Ovary (tissue), 9 donors: ENCODE data around the gene BACH2. TPM values are rescaled to one million over a fixed set of nuclear protein-coding genes. Genes with fewer than 3 reads are reported as not detected.
"Not testable (repeated sequence)": the region's sequence is repeated elsewhere in the genome, so short reads cannot be mapped to it uniquely, and the experiment has no call there.

ENCODE experiments used
- DNase-seq, 5 donors: peaks; one replicate each; pipeline ENCODE4 v3.0.0-alpha.2; 2019 to 2020
- H3K27ac ChIP-seq, 2 donors: fragments of 200-600 bp; one replicate each; pipeline versions ENCODE4 v1.5.1 to v1.8.0; 2019 to 2022
- H3K27me3 ChIP-seq: fragments of 200-600 bp; one replicate; pipeline ENCODE4 v1.8.0; 2022
- H3K36me3 ChIP-seq: fragments of 200-600 bp; sonication (generic); one replicate; pipeline ENCODE4 v1.5.1; 2019
- H3K4me1 ChIP-seq: one replicate; pipeline ENCODE4 v1.8.1; 2013; ENCODE audit warnings: mild to moderate bottlenecking, moderate library complexity; ENCODE audit not compliant: insufficient read depth
- H3K4me3 ChIP-seq: fragments of 200-600 bp; sonication (generic); one replicate; pipeline ENCODE4 v1.5.1; 2017
- H3K9me3 ChIP-seq, 2 donors: fragments of 200-600 bp in 1 of 2; sonication (generic) in 1 of 2; one replicate each; pipeline versions ENCODE4 v1.5.1 to v1.8.1; 2013 to 2019; ENCODE audit warnings: mild to moderate bottlenecking in 1 of 2, moderate library complexity in 1 of 2
- EP300 ChIP-seq: sonication (generic); formaldehyde crosslinking; IDR thresholded peaks from one replicate; pipeline ENCODE4 v1.6.1; 2017; ENCODE audit warnings: antibody characterized with exemption
- POLR2A ChIP-seq: fragments of 450-650 bp; IDR thresholded peaks from one replicate; pipeline ENCODE4 v1.6.1; 2017; ENCODE audit warnings: antibody characterized with exemption, mild to moderate bottlenecking, moderate library complexity
- WGBS, 3 donors: extraction: QIAGEN DNeasy Blood & Tissue Kit in 1 of 3; methylation state at CpG; one replicate each; pipeline versions ENCODE4 v1.1.5 to v1.1.7; 2013 to 2017; 5-methylcytosine and 5-hydroxymethylcytosine counted together
- intact Hi-C, 4 donors: fragments of 100-400 bp; cut with DNase I; formaldehyde crosslinking; loops; one replicate each; pipeline versions ENCODE4 v1.11.0 to v1.15.1; 2022 to 2023
- polyA plus RNA-seq, 2 donors: library from polyadenylated mRNA; stranded (reverse); fragments of 200-250 nt in 1 of 2; fragments of 350-450 nt in 1 of 2; fragmentation: Illumina TruSeq in 1 of 2; extraction: RNeasy Lipid Tissue Mini Kit (QIAGEN cat#74804) in 1 of 2; gene quantifications; one replicate each; pipeline ENCODE4 v1.2.3, GENCODE V29; 2013 to 2014
- total RNA-seq, 7 donors: library from RNA; depleted of rRNA in 2 of 7; stranded (reverse); fragments of >200 nt in 2 of 7; fragmentation: NEBNext Ultra II Directional in 3 of 7; extraction: Animal tissue kit (Norgen Biotek cat#: 25700) in 3 of 7; gene quantifications; one replicate each; pipeline versions ENCODE4 v1.1.0 to v1.2.4, GENCODE V29; 2016 to 2023
- TF ChIP-seq, protein P1 (sequence below), 3 donors: fragments of 450-650 bp in 2 of 3; fragments of 200-600 bp in 1 of 3; IDR thresholded peaks; one replicate each; pipeline versions ENCODE4 v1.5.1 to v1.8.0; 2016 to 2022; ENCODE audit warnings: antibody characterized with exemption in 3 of 3, mild to moderate bottlenecking in 1 of 3
- donor health status: DM: no; HTN: no; CAD: no; lungs with moderate emphysema.
- donor health status: DM: no; HTN: no; CAD: no.
- donor health status: Bipolar disorder and iron deficiency.
- donor health status: DM: yes; HTN: yes; CAD: no.
- donor health status: DM: no; HTN: no; CAD: no.
- donor health status: DM: yes; HTN: yes; CAD: no.

Gene BACH2
- total and polyA plus RNA-seq, 9 donors: 2.6 to 19.2 (median 10.5) TPM

DNA sequence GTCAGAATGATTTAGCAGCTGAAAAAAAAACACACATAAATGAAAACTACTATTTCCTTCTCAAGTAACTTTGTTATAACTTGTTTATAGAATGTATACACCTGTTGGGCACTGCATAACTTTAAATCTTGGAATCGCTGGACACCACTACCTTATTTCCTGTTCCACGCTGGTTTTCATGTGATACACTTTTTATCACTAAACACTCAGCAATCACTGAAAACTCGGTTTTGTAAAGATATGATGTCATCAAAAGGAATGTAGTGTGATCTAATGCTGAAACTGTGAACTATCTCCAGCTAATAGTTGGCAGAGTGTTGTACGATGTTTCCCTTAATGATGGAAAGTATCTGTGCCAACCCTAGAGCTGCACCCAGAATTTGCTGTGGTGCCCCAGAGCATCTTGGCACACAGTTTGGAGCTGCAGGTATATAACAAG is 127.9 kb downstream of the BACH2 start:
- Histone ChIP-seq H3K4me3 (no peak overlapping the region), H3K4me1 (peaks cover 3% of the 10 kb centered on the region), H3K27ac (no peak overlapping the region), H3K27me3 (no peaks in the 10 kb centered on the region), H3K36me3 (no peaks in the 10 kb centered on the region), H3K9me3 (no peaks in the 10 kb centered on the region)
- WGBS, 3 donors: 30 to 37% (median 34%) methylated on average over 4 of the region's 4 CpGs
- TF ChIP-seq POLR2A (no peak), EP300 (no peak)
- TF ChIP-seq, protein P1, sequence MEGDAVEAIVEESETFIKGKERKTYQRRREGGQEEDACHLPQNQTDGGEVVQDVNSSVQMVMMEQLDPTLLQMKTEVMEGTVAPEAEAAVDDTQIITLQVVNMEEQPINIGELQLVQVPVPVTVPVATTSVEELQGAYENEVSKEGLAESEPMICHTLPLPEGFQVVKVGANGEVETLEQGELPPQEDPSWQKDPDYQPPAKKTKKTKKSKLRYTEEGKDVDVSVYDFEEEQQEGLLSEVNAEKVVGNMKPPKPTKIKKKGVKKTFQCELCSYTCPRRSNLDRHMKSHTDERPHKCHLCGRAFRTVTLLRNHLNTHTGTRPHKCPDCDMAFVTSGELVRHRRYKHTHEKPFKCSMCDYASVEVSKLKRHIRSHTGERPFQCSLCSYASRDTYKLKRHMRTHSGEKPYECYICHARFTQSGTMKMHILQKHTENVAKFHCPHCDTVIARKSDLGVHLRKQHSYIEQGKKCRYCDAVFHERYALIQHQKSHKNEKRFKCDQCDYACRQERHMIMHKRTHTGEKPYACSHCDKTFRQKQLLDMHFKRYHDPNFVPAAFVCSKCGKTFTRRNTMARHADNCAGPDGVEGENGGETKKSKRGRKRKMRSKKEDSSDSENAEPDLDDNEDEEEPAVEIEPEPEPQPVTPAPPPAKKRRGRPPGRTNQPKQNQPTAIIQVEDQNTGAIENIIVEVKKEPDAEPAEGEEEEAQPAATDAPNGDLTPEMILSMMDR (IDR thresholded peaks at IDR 0.05): no peak
- intact Hi-C loops: no loop called here
- DNase-seq: no peak

DNA sequence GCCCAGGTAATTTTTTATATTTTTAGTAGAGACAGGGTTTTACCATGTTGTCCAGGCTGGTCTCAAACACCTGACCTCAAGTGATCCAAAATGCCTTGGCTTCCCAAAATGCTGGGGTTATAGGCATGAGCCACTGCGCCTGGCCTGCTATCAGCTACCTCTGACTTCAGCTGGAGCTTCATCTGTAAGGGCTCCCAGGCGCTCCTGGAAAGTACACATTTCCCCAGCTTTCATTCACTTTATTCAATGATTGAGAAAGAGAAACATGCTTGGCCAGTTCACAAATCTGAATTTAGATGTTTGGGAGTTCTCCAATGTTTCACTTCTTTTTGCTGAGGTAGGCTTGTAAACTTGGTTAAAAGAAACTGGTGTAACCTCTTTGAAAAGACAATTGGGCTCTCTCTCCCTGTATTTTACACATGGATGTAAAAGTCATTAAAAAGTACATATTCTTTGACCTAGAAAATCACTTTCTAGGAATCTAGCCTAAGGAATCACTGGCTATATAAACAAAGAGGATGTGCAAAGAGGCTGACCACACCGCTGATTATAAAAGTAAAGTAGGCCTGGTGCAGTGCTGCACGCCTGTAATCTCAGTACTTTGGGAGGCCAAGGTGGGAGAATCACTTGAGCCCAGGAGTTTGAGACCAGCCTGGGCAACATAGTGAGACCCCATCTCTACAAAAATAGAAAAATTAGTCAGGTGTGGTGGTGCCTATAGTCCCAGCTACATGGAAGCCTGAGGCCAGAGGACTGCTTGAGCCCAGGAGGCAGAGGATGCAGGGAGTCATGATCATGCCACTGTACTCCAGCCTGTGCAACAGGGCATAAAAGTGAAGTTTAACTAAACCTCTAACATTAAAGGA is 128.9 kb downstream of the BACH2 start:
- no peaks in the 10 kb centered on the region for H3K36me3 ChIP-seq
- no peaks in the 10 kb centered on the region for H3K27me3 ChIP-seq
- WGBS, 3 donors: 95 to 97% (median 97%) methylated on average over 4 of the region's 4 CpGs
- intact Hi-C loops: no loop called here
- H3K9me3 ChIP-seq: no peaks in the 10 kb centered on the region
- DNase-seq: no peak
- H3K27ac ChIP-seq: no peak overlapping the region
- peaks cover 3% of the 10 kb centered on the region for H3K4me1 ChIP-seq
- H3K4me3 ChIP-seq: no peak overlapping the region
- TF ChIP-seq, protein P1 (IDR thresholded peaks at IDR 0.05): no peak
- TF ChIP-seq POLR2A: no peak
- no peak for TF ChIP-seq EP300

DNA sequence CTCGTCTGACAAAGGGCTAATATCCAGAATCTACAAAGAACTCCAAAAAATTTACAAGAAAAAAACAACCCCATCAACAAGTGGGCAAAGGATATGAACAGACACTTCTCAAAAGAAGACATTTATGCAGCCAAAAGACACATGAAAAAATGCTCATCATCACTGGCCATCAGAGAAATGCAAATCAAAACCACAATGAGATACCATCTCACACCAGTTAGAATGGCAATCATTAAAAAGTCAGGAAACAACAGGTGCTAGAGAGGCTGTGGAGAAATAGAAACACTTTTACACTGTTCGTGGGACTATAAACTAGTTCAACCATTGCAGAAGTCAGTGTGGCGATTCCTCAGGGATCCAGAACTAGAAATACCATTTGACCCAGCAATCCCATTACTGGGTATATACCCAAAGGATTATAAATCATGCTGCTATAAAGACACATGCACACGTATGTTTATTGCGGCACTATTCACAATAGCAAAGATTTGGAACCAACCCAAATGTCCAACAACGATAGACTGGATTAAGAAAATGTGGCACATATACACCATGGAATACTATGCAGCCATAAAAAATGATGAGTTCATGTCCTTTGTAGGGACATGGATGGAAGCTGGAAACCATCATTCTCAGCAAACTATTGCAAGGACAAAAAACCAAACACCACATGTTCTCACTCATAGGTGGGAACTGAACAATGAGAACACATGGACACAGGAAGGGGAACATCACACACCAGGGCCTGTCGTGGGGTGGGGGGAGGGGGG is 130.3 kb downstream of the BACH2 start:
- H3K9me3 ChIP-seq, DNase-seq, H3K27me3 ChIP-seq, H3K27ac ChIP-seq, intact Hi-C loops, H3K4me3 ChIP-seq, H3K36me3 ChIP-seq, H3K4me1 ChIP-seq: not testable (repeated sequence)
- WGBS, 3 donors: 94 to 97% (median 95%) methylated on average over 7 of the region's 7 CpGs

DNA sequence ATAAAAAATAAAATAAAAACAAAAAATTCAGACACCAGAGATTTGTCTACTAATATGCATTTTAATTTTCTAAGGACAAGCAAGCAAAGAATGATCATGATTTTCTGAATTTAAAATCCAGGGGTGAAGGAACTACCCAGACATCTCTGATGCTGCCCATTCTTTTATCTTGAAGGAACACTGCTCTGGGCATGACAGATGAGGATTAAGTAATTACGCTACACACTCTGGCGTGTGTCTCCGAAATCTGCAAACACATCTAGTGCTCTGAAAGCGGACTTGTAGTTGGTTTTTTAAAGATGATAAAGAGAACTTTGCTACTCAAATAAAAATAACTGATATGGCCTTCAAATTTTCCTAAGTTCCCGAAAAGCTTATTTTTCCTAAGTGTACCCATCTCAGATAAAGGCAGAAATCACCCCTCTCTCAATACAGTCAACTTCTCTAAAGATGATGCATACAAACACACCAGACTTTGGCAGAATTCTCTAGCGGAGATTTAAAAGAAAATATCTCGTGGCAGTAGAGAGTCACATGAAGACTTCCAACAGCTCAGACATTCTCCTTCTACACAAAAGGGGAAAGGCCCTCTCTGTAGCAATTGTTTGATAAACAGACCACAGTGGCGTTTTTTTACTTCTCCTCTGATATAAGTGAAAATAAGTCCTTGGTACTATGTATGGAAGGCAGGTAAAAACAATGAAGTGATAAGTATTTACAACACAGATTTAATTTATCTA is 133.8 kb downstream of the BACH2 start:
- Histone ChIP-seq H3K27me3 (no peaks in the 10 kb centered on the region), H3K4me1 (peaks cover 11% of the 10 kb centered on the region), H3K4me3 (no peak overlapping the region), H3K27ac (no peak overlapping the region), H3K36me3 (no peaks in the 10 kb centered on the region), H3K9me3 (no peaks in the 10 kb centered on the region)
- WGBS, 3 donors: 80 to 89% (median 87%) methylated on average over 8 of the region's 8 CpGs
- TF ChIP-seq, protein P1 (IDR thresholded peaks at IDR 0.05): no peak
- TF ChIP-seq EP300 (no peak), POLR2A (no peak)
- intact Hi-C loops: no loop called here
- DNase-seq: no peak
